Activated T-helper 9 cell treated with anti-CD3 and anti-CD28 coated beads, Interleukin-2, amount 50 U/mL, for 16 hours (primary cell): ENCODE data around the gene DFFB.

Experiments used
- DNase-seq: peaks from one replicate; pipeline ENCODE4 v3.0.0-alpha.2; 2020; ENCODE audit warnings: low read depth

The DFFB gene

DNA sequence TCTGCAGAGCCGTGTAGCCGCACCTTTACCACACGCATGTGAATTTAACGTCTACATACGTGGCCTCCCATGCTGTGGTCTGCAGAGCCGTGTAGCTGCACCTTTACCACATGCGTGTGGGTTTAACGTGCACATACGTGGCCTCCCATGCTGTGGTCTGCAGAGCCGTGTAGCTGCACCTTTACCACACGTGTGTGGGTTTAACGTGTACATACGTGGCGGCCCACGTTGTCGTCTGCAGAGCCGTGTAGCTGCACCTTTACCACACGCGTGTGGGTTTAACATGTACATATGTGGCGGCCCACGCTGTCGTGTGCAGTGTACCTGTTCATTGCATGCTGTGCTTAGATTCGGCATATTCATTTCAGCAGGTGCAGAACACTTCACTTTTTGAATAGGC, 17.5 kb downstream of the DFFB start:
- no peak for DNase-seq

DNA sequence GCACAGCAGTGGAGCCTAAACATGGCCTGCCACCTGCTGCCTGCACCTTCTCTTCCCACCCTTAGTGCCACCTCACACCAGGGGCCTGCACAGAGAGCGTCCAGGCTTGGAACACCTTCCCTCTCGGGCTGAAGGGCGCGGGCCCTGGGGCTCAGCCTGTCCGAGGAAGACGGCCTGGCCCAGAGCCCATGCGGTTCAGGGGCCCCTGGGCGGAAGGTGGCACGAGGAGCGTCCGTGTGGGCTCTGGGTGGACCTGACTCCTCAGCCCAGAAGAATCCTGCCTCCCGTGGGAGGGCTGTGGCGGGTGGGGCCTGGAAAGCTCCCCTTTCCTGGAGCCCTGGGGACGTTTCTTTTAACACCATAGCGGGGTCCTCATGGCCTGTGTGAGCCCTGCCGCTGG, 19.4 kb downstream of the DFFB start:
- no peak for DNase-seq

DNA sequence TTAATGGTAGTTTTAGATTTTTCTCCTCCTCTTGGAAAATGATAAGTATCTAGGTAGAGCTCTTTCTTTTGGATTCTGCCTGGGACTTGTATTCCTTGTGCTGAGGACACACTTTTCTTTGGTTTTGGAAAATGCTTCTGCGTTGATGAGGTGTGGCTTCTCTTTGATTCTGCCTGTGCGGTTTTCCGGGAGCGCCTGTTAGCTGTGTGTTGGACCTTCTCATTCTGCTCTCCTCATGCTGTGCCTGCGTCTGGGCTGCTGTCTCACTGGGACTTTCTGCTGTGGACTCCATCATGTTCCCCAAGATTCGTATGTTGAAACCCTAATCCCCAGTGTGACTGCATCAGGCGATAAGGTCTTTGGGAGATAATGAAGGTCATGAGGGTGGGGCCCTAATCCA, 21.8 kb downstream of the DFFB start:
- no peak for DNase-seq

DNA sequence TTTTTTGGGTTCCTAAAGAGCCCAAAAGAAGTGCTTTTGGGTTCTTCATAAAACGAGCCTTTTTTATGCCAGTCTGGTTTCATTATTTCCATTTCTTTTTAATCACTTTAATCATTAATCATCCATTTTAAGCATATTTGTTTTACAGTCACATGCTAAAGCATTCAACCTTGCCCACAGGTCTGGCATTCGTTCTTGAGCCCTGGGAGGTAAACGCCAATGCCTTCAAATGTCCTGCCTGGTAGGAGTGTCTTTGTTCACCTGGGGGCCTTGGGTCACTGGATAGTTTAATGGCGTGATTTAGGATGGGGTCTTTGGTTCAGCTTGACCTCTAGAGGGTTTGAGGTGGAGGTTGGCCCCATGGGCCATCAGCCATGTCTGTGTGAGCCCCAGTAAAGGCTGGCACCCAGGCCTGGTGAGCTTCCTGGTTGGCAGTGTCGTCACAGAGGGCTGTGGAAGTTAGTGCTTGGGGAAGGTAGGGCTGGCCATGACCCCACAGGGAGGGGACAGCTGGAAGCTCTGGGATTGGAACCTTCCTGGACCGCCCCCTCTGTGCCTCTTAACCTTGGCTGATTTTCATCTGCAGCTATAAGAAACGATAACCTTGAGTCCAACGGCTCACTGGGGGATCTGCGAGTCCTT, 22.6 kb downstream of the DFFB start:
- DNase-seq = no peak

DNA sequence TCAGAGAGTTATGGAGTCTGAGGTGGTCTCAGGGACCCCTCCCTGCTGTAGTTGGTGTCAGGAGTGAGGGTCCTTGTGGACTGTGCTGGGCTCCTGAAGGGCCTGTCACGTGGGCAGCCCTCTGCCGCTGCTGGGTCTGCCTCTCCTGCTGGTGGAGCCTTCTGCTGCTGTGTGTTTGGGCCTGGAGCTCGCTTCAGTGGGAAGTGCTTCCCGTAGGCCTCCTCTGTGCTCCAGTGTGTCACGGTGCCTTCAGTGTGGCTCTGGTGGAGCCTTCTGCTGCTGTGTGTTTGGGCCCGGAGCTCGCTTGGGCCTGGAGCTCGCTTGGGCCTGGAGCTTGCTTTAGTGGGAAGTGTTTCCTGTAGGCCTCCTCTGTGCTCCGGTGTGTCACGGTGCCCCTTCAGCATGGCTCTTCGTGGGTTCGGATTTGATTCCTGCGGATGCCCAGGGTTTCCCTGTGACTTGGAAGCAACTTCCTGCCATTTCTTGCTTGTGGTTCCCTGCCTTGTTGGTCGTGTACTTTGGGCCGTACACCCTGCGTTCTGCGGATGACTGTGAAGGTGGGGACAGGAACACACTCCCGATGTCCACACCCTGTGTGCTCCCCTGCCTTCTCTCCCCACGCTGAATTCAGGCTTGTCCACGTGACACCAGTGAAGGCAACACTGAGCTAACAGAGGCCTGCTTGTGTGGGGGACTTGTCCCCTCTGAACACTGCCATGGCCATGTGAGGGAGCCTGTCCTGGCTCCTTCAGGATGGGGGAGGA, 23.3 kb downstream of the DFFB start:
- DNase-seq = no peak

DNA sequence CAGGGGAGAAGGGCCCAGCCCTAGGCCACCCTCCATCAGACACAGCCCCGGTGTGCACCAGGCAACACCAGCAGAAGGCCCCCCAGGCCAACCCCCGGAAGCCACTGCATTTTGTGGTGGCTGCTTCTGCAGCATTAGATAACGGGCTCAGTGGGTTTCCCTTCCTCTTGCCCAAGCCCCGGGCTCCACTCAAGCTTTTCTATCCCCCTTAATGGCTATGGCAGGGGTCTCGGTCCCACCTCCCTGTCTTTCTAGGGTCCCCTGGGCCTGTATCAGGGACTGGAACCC, 23.9 kb downstream of the DFFB start:
- DNase-seq = no peak

DNA sequence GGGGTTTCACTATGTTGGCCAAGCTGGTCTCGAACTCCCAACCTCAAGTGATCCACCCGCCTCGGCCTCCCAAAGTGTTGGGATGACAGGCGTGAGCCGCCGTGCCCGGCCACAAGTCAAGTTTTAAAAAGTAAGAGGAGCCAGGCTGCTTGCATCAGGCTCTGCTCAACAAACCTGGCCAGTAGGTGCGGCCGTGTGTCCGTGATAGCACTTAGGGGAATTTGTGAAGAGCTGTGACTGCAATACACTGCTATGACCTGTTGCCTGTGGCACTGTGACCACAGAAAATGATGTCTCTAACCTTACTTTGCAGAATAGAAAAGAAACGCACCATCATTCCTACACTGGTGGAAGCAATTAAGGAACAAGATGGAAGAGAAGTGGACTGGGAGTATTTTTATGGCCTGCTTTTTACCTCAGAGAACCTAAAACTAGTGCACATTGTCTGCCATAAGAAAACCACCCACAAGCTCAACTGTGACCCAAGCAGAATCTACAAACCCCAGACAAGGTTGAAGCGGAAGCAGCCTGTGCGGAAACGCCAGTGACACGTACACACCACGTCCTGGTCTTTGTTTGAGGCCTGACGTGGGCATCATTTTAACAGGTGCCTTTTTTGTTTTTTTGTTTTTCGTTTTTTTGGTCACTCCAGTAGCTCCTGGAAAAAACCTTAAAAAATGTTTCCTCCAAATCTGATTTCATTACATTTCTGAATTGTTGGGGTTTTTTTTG, 26.1 kb downstream of the DFFB start:
- DNase-seq = no peak

DNA sequence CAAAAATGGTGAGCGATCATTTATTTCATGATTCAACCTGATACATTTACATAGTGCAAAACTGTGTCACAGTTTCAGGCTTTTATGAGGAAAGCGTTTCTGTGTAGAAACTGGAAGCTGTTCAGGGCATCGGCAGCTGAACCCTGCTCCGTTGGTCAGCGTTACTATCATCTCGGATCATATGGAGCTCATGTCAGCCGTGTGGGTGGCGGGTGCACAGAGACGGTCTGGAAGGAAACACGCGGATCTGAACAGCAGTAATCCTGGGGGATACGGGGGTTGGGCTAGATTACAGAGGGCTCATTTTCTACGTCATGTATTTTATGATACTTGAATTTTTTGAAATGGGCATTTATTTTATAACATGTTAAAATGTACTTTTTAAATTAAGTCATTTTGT, 27.7 kb downstream of the DFFB start:
- DNase-seq = no peak

DNA sequence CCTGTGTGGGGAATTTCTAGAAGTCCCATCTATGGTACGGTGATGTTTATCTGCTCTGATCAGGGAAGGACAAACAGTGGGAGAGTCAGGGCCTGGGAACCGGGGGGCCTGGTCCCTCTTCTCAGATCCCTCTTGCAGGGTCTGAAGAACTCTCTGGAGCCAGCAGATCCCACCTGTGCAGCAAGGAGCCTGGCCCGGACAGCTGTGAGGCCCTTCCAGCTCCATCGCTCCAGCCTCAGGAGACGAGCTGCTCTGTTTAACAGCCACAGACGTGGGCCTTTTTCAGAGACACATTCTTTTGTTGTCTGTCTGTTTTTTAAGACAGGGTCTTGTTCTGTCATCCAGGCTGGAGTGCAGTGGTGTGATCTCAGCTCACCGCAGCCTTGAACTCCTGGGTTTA, 28.3 kb downstream of the DFFB start:
- no peak for DNase-seq

DNA sequence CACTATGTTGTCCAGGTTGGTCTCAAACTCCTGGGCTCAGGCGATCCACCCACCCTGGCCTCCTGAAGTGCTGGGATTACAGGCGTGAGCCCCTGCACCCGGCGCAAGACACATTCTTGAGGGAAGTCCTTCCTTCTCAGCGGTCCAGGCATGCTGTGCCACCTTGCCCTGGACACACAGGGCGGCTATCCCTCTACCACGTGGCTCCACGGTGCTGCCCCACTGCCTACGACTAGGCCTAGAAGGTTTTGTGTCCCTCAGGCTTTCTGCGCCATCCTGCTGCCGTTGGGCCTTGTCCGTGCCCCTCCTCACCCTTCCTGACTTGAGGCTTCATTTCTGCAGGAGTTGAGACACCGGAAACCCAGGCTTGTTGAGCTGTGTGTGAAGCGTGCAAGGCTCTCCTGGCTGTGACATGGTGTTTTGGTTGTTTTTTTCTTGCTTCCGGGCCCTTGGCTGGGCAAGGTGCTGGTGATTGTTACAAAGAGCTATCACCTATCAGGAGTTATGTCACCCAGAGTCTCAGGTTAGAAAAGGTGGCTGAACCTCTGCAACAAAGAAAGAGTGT, 28.9 kb downstream of the DFFB start:
- DNase-seq = no peak

DNA sequence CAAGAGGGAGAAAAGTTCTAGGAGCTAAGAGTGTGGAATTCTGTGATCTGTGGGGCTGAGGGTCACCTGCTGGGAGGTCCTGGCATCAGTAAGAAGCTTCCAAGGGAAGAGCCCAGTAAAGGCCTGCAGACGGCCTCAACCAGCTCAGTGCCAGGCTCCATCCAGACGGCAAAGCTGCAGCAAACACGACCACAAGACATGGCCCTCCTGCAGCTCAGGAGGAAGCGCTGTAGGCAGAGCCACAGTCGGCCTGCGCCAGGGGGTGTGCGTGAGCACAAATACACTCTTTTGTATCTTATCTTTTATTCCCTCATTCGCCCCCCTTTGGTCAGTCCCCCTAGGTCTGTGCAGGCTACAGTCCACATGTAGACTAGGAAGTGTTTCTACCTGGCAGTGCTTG, 29.4 kb downstream of the DFFB start:
- DNase-seq = no peak

DNA sequence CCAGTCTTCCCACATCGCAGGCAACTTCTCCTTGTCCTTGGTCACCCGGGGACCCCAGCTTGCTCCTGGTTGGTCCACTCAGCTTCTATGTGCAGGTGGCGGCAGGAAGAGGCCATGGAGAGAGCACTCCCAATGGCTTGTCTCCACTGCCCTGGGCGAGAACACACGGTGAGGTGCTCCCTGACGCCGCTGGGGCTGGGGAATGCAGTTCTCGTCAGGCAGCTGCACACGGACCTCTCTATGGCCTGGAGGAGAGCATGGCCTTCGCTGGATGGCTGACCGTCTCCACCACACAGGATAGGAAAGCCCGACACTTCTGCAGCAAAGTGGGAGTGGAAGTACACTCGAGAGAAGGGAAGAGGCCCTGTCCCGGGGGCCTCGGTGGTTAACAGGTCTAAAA, 31.0 kb downstream of the DFFB start:
- DNase-seq = no peak

DNA sequence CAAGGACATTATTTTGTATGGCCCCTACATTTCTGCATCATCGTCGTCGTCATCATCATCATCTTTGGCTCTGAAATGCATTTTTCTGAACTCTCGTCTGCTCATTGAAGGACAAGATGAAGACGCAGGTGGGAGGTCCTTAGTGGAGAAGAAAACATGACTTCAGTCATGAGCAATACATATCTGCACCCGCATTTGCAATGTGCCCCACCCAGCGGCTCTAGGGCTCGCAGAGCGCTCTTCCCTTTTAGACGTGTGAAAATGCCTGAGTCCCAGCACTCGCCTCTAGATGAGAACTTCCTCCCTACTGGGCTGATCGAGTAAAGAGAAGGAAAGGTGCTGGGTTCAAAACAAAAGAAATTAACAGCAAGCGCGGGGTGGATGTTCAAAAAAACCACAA, 32.7 kb downstream of the DFFB start:
- DNase-seq = no peak

DNA sequence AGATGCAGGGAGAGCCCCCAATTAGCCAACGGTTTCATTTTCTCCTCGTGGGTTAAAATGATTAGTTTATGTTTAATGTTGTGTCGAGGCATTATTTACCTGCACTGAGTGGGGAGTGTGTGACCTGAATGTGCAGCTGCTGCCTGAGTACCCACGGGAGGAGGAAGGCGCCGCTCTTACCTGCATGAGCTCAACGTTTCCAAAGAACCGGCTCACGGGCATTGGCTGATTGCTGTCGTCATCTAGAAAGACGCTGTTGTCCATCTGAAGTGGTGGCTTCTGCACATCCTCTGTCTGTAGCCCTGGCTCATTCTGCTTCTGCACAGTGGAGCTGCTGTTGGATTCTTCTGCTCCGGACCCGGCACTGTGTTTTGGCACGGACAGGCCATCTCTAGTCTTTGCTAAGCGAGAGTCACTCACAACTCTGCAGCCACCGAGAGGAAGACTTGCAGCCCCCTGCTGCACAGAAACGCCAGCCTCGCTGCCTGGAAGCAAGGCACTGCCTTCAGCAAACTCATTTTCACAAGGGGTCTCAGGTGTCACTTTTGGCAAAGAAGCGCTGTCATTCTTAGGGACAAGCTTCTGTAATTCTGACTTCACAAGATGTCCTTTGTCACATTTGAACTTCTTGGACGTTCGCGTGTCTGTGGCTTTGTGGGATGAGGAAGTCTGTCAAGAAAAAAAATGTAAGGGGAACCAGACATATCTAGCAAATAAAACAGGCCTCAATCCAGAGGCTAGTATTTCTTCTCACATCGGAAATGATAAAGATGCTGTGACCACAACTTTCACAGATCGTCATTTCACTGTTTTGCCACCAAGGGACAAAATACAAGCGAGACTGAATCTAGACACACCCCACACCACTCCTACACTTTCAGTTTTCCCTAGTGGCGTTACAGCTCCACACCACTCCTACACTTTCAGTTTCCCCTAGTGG, 33.4 kb downstream of the DFFB start:
- DNase-seq = no peak

DNA sequence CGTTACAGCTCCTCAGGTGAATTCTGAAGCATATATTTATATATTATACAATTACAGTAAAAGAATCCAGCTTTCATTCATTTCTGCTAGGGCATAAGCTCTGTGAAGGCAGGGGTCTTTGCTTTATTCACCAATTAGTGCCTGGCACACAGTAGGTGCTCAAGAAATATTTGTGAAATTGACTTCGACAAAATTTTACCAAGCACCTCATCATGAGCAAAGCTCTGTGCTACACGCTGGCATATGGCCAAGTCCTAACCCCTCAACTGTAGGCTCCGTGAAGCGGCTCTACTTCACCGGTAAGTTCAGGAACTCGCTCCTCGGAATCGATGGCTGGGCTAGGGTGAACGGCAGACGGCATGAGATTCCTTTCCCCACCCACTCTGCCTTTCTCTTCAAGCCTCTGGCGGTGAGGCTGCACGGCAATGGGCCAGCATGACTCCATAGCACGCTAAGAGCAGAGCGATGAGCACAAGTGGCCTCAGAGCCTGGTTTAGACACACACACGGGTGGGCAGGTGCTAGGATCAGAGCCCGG, 34.1 kb downstream of the DFFB start:
- DNase-seq = no peak

DNA sequence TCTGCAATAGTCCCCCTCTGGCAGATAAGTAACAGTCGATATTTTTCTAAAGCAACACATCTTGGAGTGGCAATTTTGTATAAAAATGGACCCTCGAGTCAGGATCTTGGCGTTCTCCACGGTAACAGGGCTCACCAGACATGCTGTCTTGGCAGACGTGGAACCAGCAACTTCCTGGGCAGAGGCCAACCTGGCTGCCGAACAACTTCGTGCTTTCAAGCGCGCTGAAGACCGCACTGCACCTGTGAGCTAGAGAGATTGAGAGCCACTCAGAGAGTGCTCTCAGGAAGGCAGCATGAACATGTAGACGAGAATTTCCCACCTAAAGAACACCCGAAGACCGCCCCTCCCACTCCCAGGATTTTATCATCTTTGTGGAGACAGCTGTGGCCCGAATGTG, 35.5 kb downstream of the DFFB start:
- no peak for DNase-seq

DNA sequence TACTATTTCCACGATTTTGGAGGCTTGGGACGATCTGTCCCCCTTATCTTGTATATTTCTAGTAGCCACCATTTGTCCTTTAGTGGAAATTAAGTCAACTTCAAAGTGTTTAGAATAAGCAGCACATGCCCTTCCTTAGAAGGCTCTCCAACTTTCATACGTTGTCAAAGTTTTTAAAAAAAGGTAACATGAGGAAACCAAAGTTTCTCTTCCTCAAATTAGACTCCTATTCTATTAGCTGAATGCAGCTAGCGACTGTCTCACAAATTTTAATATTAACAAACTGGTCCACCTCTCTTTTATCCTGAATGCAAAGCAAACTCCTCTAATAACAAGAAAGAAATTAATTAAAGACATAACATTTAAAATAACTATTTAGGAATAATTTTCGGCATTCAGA, 35.9 kb downstream of the DFFB start:
- DNase-seq = no peak

DNA sequence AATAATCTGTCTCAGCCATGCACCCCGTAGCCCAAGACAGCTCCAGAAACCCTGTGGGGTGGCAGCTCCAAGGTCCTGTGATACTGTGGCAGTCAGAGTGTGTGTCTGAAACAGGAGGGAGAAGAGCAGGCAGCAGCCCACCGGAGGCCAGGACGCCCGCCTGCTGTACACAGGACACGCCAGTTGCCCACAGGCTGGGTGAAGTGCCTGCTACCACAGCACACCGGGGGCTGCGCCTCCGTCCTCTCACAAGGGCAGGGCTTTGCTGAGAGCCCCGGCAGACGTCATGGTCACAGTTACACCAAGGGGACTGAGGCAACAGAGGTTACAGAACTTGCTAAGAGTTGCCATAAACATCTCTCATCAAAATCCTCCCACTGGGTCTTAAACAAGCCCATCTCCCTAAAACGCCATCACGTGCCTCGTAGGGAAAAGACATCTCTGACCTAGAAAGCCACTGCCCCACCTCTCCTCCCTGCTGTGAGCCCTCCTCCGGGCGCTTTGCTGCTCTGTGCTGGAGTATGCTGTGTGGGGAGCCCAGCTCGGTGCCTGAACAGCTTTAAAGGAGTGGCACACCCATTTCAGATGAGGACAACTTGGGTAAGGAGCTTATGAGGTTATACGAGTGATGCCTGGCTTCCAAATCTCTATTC, 37.5 kb downstream of the DFFB start:
- no peak for DNase-seq

DNA sequence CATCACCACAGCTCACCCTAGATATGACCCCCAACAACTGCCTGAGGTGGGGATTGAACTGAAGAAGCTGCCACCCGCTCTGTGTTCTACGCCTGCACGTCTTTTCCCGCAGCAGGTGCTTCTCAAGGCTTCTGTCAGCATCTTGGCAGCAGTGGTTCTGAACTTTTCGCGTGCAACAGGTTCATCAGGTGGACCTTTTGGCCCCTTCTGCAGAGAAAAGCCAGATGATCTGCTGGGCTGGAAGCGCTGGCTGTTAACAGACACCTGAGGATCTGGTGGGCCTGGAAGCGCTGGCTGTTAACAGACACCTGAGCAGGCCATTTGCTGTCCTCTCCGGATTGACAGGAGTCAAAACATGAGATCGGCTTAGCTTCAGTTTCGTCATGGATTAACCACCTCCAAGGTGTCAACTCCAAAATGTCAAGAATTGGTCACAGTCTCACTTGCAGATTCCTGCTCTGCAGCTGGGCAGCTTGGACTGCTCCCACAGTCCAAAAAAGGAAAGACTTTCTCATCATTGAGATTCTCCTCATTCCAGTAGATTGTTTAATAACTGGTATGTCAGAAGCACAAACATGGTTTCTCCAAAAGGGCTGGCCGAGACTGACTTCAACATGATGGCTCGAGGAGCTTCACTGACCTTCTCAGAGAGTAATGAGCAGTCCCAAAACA, 38.1 kb downstream of the DFFB start:
- no peak for DNase-seq

DNA sequence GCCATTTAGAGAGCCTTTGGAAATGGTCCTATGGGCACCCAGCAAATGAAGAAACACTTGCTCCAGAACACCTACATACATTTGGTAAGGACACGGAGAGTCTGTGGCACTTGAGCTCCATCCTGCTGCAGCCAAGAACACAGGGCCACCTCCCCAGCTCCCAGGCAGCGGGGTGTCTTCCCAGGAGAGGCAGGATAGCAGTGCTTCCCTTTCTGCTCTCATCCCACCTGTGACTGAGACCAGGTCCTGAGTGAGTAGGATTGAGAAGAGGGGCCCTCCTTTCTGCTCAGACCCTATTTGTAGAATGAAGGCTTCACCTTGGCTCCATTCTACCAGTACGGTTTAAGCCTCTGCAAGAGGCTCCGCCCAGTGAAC, 38.7 kb downstream of the DFFB start:
- no peak for DNase-seq
